ENCODE data around the gene CCDC70. TPM values are rescaled to one million over a fixed set of nuclear protein-coding genes. Genes with fewer than 3 reads are reported as not detected.

The CCDC70 gene
- total and polyA plus RNA-seq, 8 donors = not detected

DNA sequence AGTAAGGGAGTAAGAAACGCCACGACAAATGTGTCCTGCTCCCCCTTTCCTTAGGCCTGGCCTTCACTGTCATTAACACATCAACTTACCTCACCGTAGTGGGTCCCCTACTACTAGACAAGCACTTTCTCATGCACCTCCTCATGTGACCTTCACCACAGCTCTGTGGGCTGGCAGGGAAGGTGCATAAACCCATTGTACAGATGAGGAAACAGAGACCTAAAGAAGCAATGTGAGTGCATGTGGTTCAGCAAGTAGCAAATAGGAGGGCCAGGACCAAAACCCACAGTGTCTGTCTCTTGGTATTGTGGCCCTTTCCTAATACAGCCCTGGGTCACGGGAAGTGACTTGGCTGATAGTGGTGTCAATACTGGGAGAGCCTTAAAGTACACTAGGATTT, 5.3 kb downstream of the CCDC70 start:
- no peak for ATAC-seq
- WGBS, 2 donors = 90 to 96% methylated on average over 4 of the region's 4 CpGs
- TF ChIP-seq, protein P1, sequence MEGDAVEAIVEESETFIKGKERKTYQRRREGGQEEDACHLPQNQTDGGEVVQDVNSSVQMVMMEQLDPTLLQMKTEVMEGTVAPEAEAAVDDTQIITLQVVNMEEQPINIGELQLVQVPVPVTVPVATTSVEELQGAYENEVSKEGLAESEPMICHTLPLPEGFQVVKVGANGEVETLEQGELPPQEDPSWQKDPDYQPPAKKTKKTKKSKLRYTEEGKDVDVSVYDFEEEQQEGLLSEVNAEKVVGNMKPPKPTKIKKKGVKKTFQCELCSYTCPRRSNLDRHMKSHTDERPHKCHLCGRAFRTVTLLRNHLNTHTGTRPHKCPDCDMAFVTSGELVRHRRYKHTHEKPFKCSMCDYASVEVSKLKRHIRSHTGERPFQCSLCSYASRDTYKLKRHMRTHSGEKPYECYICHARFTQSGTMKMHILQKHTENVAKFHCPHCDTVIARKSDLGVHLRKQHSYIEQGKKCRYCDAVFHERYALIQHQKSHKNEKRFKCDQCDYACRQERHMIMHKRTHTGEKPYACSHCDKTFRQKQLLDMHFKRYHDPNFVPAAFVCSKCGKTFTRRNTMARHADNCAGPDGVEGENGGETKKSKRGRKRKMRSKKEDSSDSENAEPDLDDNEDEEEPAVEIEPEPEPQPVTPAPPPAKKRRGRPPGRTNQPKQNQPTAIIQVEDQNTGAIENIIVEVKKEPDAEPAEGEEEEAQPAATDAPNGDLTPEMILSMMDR (IDR thresholded peaks at IDR 0.05) = no peak
- Histone ChIP-seq H3K27me3 (no peaks in the 10 kb centered on the region), H3K9me3 (no peaks in the 10 kb centered on the region), H3K4me1 (no peaks in the 10 kb centered on the region), H3K27ac (no peak overlapping the region), H3K4me3 (no peak overlapping the region), H3K36me3 (no peaks in the 10 kb centered on the region)
- no peak for FAIRE-seq
- DNase-seq = no peak
- intact Hi-C loops (cut with DNase I) = no loop called here

DNA sequence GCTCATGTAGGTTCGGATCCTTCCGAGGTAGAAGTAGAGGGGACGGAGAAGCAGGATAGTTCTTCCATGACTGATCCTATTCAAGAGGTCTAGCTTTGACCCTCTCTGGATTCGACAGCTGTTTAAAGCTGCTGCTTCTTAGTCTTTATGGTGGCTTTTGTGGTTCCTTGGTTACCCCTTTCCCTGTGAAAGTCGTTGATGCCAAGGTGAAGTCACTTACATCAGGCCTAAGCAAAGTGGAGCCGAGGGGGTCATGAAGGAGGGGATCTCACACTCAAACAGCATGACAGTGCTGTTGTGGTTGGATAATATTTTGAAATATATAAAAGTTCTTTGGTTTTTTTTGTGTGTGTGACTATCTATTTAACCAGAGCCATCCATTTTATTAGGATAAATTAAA, 8.1 kb downstream of the CCDC70 start:
- H3K4me3 ChIP-seq = no peak overlapping the region
- no peaks in the 10 kb centered on the region for H3K4me1 ChIP-seq
- DNase-seq = no peak
- WGBS, 2 donors = 79 to 88% methylated on average over 6 of the region's 6 CpGs
- H3K9me3 ChIP-seq = no peaks in the 10 kb centered on the region
- TF ChIP-seq, protein P1 (IDR thresholded peaks at IDR 0.05) = no peak
- H3K27me3 ChIP-seq = no peaks in the 10 kb centered on the region
- no peak for ATAC-seq
- FAIRE-seq = no peak
- no peak overlapping the region for H3K27ac ChIP-seq
- intact Hi-C loops (cut with DNase I) = no loop called here
- no peaks in the 10 kb centered on the region for H3K36me3 ChIP-seq

DNA sequence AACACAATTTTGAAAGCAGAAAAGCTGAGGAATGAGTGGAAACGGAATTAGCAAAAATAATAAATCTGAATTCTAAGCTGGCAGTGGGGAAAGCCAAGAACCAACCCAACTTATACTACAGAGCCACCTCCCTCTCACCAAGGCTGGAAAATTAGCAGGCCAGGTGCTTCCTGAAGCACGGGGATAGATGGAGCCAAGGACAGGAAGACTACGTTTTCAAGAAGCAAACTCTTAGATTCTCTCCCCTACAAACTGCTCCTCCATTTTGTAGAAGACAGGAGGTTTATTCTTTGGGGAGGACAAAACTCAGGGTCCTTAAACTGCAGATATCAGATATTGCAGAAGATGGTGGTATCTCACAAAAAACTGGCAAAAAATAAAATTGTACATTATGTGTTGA, 8.8 kb downstream of the CCDC70 start:
- Histone ChIP-seq H3K27me3 (no peaks in the 10 kb centered on the region), H3K9me3 (no peaks in the 10 kb centered on the region), H3K36me3 (no peaks in the 10 kb centered on the region), H3K27ac (no peak overlapping the region), H3K4me3 (no peak overlapping the region), H3K4me1 (no peaks in the 10 kb centered on the region)
- ATAC-seq (no peak), DNase-seq (no peak), FAIRE-seq (no peak)
- WGBS, 2 donors = 76 to 78% methylated on average over 3 of the region's 3 CpGs
- TF ChIP-seq, protein P1 (IDR thresholded peaks at IDR 0.05) = no peak
- intact Hi-C loops (cut with DNase I) = no loop called here

DNA sequence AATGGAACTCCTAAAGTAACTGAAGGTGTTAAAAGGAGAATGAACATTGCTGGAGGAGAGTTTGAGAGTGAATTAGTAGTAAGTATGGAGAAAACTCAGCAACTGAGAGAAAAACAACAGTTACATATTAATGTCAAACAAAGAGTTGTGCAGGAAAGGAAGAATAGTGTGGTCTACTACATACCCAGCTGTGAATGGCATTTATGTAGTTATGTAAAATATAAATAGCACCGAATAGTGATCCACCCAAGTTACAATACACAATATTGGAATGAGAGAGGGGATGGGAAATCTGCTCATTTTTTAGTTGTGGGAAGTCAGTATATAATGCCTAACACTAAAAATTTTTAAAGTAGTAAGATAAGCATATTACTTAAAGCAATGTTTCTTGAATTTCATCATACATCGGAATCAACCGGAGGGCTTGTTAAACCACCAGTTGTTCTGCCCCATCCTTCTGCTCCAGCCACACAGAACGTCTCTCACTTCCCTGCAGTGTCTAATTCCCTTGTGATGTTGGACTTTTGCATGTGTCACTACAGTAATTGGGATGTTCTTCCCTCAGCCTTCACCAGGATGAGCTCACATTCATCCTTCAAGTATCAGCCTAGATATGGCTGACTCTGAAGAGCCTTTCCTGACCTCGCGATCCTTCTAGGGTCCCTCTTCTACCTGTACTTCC, 11.5 kb downstream of the CCDC70 start:
- Histone ChIP-seq H3K36me3 (no peaks in the 10 kb centered on the region), H3K4me3 (no peak overlapping the region), H3K9me3 (no peaks in the 10 kb centered on the region), H3K4me1 (no peaks in the 10 kb centered on the region), H3K27me3 (no peaks in the 10 kb centered on the region), H3K27ac (no peak overlapping the region)
- intact Hi-C loops (cut with DNase I) = no loop called here
- ATAC-seq (no peak), DNase-seq (no peak), FAIRE-seq (no peak)
- TF ChIP-seq, protein P1 (IDR thresholded peaks at IDR 0.05) = no peak
- WGBS, 2 donors = 86 to 94% methylated on average over 6 of the region's 6 CpGs

DNA sequence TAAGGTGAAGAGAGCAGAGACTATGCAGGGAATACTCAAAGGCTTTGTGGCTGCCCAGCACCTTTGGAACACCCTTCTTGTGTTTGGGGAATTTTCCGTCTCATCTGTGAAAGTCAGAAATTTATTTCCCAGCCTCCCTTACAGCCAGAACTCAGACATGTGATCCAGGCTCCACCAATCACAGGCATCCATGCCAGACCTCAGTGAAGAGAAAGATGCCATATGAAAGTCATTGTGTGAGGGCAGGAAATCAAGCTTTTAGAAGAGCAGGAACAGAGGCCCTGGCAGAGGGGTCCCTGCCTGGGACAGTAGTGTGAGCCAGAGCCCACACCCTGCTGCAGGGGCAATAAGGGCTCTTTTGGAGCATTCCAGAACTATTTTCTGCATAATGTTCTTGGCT, 12.1 kb downstream of the CCDC70 start:
- no peak for FAIRE-seq
- intact Hi-C loops (cut with DNase I) = no loop called here
- no peaks in the 10 kb centered on the region for H3K9me3 ChIP-seq
- no peaks in the 10 kb centered on the region for H3K27me3 ChIP-seq
- ATAC-seq = no peak
- no peak overlapping the region for H3K27ac ChIP-seq
- TF ChIP-seq, protein P1 (IDR thresholded peaks at IDR 0.05) = no peak
- no peak overlapping the region for H3K4me3 ChIP-seq
- WGBS, 2 donors = 84 to 93% methylated on average over 1 of the region's 1 CpG
- no peak for DNase-seq
- no peaks in the 10 kb centered on the region for H3K4me1 ChIP-seq
- no peaks in the 10 kb centered on the region for H3K36me3 ChIP-seq
